T-helper 17 cell (primary cell): Measurements from ENCODE around the gene CFAP74. TPM values are rescaled to one million over a fixed set of nuclear protein-coding genes. Genes with fewer than 3 reads are reported as not detected.

Experiments used
- ATAC-seq: fragments of 150-1000 bp; cut with Tn5 transposase; 2 replicates; pipeline ENCODE4 v1.10.0; 2021; ENCODE audit warnings: mild to moderate bottlenecking, moderate library complexity
- DNase-seq, 3 donors: peaks; one replicate each; pipeline versions ENCODE4 v3.0.0 to v3.0.0-alpha.2; 2020 to 2021
- H3K9me3 ChIP-seq: one replicate; pipeline ENCODE4 v1.7.0; 2013; ENCODE audit warnings: low read length, mild to moderate bottlenecking; ENCODE audit not compliant: control insufficient read depth, poor library complexity, severe bottlenecking
- H3K27ac Mint-ChIP-seq: one replicate; pipeline ENCODE4 v1.8.0; 2022; ENCODE audit warnings: mild to moderate bottlenecking, moderate library complexity, mixed read lengths
- H3K27me3 Mint-ChIP-seq: one replicate; pipeline ENCODE4 v1.8.0; 2022; ENCODE audit warnings: mixed read lengths
- H3K36me3 Mint-ChIP-seq: one replicate; pipeline ENCODE4 v1.8.0; 2022; ENCODE audit warnings: low read depth, mixed read lengths
- H3K4me1 Mint-ChIP-seq: one replicate; pipeline ENCODE4 v1.8.0; 2022; ENCODE audit warnings: mild to moderate bottlenecking, mixed read lengths
- H3K4me3 Mint-ChIP-seq: one replicate; pipeline ENCODE4 v1.8.0; 2022; ENCODE audit warnings: mild to moderate bottlenecking, moderate library complexity, mixed read lengths
- total RNA-seq, 4 donors: library from RNA in 2 of 4; stranded (reverse) in 2 of 4; gene quantifications; one replicate each; pipeline ENCODE4 v1.2.3 and lab custom pipeline; 2022 to 2026

CFAP74 gene
- total RNA-seq, 2 donors from 2014 or later = not detected

DNA sequence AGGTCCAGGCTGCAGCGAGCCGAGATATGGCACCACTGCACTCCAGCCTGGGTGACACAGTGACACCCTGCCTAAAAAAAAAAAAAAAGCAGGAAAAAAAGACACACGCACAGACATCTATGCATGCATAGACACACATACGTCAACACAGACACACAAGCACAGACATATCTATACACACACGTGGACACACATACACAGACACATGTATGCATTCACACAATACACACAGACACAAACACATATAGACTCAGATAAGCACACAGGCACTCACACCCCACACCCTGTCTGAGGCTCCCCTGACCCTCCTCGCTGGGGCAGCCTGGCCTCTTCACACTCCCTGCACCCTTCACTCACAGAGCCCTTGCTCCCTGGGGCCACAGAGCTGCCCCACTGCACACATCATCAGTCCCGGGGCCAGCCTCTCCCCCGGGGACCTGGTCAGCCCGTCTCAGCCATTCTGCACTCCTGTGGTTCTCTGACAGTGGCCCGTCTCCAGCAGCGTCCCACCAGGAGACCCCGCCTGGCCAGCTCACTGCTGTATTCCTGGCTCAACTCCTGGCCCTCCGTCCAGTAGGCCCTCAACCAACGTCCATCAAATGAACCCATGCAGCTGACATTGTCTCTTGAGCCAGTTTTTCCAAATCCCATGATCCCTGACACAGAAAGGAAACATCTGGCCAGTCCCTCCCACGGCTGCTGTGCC lies 42.0 kb upstream of the CFAP74 start:
- H3K36me3 Mint-ChIP-seq = peaks cover 2% of the 10 kb centered on the region
- DNase-seq (no peak), ATAC-seq (no peak)
- H3K4me1 Mint-ChIP-seq = peaks cover 25% of the 10 kb centered on the region
- no peaks in the 10 kb centered on the region for H3K9me3 ChIP-seq
- peak overlapping the region; percentile 9 for H3K27ac Mint-ChIP-seq
- peaks cover 6% of the 10 kb centered on the region for H3K27me3 Mint-ChIP-seq
- peak overlapping the region; percentile 68 for H3K4me3 Mint-ChIP-seq

DNA sequence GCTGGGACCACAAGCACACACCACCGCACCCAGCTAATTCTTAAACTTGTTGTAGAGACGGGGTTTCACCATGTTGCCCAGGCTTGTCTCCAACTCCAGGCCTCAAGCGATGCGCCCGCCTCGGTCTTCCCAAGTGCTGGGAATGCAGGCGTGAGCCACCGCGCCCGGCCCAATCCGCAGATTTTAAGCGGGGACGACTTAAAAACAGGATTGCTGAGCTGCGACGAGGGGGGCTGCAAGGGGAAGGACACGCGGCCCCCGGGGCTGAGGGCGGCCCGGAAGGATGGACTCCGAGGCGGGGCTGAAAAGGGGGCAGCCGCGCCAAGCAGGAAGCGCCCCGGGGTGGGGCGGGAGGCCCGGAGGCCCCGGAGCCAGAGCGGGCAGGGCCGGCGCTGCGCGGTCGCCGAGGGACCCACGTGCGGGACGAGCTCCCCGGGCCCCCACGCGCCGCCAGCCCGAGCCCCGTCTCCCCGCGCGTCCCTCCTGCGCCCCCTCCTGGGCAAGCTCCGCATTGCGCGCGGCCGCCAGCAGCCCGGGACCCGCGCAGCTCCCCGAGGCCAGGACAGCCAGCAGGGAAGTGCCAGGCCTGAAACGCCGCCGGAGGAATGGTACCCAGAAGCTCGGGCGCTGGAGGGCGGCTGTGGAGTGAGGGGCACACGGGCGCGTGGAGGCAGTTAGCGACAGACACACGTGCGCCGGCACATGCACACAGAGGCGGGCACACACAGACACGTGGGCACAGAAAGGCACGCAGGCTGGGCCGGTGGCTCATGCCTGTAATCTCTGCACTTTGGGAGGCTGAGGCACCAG lies 41.1 kb upstream of the CFAP74 start:
- Mint-ChIP-seq H3K4me1 (peaks cover 25% of the 10 kb centered on the region), H3K4me3 (peak overlapping the region; percentile 68), H3K27ac (no peak overlapping the region), H3K36me3 (peaks cover 2% of the 10 kb centered on the region), H3K27me3 (peaks cover 6% of the 10 kb centered on the region)
- ATAC-seq = peak; percentile 92
- peak; percentile 80 to 87 (median 87) for DNase-seq
- no peaks in the 10 kb centered on the region for H3K9me3 ChIP-seq

DNA sequence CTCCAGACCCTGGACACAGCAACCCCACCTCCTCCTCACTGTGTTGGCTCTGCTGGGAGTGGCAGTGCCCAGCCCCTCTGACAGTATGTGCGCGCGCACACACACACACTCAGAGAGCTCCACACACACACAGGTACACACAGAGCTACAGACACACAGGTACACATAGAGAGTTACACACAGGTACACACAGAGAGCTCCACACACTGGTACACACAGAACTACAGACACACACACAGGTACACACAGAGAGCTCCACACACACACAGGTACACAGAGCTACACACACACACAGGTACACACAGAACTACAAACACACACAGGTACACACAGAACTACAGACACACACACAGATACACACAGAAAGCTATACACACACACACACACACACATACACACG lies 40.3 kb upstream of the CFAP74 start:
- no peaks in the 10 kb centered on the region for H3K9me3 ChIP-seq
- Mint-ChIP-seq H3K4me1 (peaks cover 20% of the 10 kb centered on the region), H3K36me3 (peaks cover 2% of the 10 kb centered on the region), H3K27me3 (peaks cover 6% of the 10 kb centered on the region), H3K4me3 (peak overlapping the region; percentile 81), H3K27ac (no peak overlapping the region)
- DNase-seq (no peak), ATAC-seq (no peak)

DNA sequence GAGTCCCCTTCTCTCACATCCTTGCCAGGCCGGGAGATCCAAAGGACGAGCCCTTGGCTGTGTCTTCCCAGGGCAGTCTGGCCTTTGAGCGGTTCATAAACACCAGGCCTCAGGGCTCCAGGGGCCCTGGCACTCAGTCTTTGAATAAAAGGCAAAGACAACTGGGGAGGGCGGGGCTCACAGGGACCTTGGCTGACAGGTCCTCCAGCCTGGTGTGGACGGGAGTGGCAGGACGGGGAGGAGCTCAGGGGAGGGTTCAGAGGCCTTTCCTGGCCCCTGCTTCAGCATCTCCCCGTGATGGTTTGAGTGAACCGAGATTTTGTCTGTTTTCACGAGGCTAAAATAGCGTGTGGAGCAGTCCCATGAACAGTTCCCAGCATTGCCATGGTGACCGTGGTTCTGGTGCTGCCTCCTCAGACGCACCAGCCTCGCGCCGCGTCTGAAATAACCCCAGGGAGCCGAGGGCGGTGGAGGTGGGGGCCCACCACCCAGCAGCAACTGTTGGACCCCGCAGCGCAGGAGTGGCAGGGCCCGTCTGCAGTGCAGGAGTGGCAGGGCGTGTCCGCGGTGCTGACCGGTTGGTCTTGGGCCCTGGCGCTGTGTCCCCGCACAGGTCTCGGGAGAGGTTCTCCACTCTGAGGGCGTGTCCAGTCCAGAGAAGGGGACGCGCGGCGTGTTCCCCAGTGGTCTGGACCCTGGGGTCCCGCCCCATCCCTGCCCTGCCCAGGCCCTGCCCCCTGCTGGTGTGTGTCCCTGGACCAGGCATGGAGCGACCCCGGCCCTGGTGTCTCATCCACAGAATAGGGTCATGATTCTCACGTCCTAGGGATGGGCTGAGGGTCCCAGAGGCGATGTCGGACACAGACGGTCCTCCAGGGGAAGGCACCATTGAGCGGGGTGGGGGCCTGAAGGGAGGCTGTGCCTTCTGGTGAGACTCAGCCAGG lies 39.5 kb upstream of the CFAP74 start:
- Mint-ChIP-seq H3K4me3 (no peak overlapping the region), H3K36me3 (peaks cover 2% of the 10 kb centered on the region), H3K27me3 (peaks cover under 1% of the 10 kb centered on the region), H3K27ac (no peak overlapping the region), H3K4me1 (peaks cover 14% of the 10 kb centered on the region)
- ATAC-seq (no peak), DNase-seq (no peak)
- no peaks in the 10 kb centered on the region for H3K9me3 ChIP-seq

DNA sequence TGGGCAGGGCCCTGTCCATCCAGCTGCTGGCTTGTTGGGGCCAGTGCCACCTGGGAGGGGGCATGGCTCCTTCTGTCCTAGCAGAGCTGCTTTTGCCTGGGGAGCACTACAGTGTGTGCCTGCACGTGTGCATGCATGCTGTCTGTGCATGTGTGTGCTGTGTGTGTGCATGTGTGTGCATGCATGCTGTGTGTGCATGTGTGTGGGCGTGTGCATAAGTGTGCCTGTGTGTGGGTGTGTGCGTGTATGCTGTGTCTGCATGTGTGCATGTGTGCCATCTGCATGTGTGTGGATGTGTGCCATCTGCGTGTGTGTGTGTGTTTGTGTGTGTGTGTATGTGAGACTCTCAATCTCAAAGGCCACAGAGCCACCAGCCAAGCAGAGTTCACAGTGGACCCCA lies 38.3 kb upstream of the CFAP74 start:
- Mint-ChIP-seq H3K27me3 (no peaks in the 10 kb centered on the region), H3K4me3 (no peak overlapping the region), H3K27ac (no peak overlapping the region), H3K4me1 (peaks cover 14% of the 10 kb centered on the region), H3K36me3 (peaks cover 2% of the 10 kb centered on the region)
- no peak for ATAC-seq
- no peaks in the 10 kb centered on the region for H3K9me3 ChIP-seq
- DNase-seq = no peak

DNA sequence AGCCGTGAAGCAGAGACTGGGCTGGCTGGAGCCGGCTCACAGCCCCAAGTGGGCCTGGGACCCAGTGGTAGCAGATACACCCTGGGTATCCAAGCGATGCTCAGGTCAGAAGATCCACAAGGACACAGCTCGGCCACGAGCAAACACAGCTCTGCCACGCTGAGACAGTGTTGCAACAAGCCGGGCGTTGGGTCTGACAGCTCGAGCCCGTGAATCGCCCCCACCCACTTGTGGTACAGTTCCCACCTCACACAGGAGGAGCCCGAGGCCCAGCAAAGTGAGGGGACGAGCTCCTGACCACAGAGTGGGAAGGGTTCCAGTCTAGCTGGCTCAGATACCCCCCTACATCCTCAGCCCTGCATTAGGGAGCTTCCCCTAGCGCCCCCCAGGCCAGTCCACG lies 37.7 kb upstream of the CFAP74 start:
- Mint-ChIP-seq H3K27ac (no peak overlapping the region), H3K4me1 (peaks cover 12% of the 10 kb centered on the region), H3K27me3 (no peaks in the 10 kb centered on the region), H3K4me3 (no peak overlapping the region), H3K36me3 (peaks cover 2% of the 10 kb centered on the region)
- DNase-seq (no peak), ATAC-seq (no peak)
- no peaks in the 10 kb centered on the region for H3K9me3 ChIP-seq

DNA sequence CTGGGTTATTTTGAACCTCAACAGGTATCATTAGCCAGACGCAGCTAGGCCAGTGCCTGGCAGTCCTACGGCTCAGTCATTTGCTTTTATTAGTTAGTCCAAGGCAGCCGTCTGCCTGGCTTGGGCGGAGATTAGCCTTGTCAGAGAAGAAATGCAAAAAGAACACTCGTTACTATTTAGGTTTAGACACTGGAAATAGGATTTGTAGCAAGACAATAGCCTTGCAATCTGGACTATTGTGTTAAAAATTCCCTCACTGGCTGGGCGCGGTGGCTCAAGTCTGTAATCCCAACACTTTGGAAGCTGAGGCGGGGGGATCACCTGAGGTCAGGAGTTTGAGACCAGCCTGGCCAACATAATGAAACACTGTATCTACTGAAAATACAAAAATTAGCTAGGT lies 35.7 kb upstream of the CFAP74 start:
- no peak overlapping the region for H3K27ac Mint-ChIP-seq

DNA sequence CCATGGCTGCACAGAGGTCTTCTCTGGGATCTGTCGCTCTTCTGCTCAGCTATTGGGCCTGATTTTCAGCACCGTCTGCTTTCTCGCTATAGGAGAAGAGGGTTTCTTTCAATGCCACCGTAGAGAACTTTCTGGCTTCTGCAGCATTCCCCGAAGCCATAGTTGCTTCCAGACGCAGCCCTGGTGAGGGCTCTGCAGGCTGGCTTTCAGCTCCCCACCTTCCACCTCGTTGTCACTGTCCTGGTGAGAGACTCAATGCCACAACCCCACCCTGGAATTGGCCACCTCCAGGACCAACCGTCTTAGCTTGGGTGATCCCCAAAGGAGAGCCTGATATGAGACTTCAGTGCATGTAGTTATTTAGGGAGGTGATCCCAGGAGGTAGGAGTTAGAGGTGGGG lies 34.6 kb upstream of the CFAP74 start:
- no peak overlapping the region for H3K27ac Mint-ChIP-seq
- peaks cover 4% of the 10 kb centered on the region for H3K27me3 Mint-ChIP-seq
- DNase-seq = no peak
- H3K36me3 Mint-ChIP-seq = no peaks in the 10 kb centered on the region
- no peaks in the 10 kb centered on the region for H3K4me1 Mint-ChIP-seq
- H3K9me3 ChIP-seq = no peaks in the 10 kb centered on the region
- H3K4me3 Mint-ChIP-seq = peak overlapping the region; percentile 33
- no peak for ATAC-seq

More for the DNA sequence above, 35.7 kb upstream of the CFAP74 start:
- DNase-seq = no peak
- ATAC-seq = no peak
- H3K9me3 ChIP-seq = no peaks in the 10 kb centered on the region
- no peak overlapping the region for H3K4me3 Mint-ChIP-seq
- peaks cover 2% of the 10 kb centered on the region for H3K36me3 Mint-ChIP-seq
- peaks cover 4% of the 10 kb centered on the region for H3K4me1 Mint-ChIP-seq
- peaks cover 2% of the 10 kb centered on the region for H3K27me3 Mint-ChIP-seq

DNA sequence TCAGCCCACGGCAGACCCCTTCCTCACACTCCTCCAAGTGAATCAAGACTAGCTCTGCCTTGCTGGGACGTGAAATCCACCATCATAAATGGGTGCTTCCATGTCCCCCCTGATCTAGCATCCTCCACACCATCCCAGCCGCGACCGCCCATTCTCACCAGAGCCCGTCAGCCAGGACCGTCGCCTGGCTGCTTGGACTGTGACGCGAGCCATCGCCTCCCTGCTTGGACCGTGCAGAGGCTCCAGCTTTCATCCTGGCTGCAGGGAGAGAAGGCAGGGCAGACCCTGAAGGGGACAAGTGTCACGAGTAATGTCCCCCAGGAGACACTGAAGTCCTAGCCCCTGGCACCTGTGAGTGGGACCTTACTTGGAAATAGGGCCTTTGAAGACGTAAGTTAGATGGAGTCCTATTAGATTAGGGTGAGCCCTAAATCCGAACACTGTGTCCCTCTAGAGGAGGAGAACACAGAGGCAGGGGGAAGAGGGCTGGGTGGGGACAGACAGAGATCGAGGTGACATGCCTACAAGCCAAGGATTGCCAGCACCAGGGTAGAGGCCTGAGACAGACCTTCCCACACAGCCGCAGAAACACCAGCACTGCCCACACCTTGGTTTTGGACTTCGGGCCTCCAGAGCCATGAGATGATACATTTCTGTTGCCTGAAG lies 33.9 kb upstream of the CFAP74 start:
- H3K27me3 Mint-ChIP-seq = peaks cover 4% of the 10 kb centered on the region
- ATAC-seq (no peak), DNase-seq (no peak)
- H3K9me3 ChIP-seq = no peaks in the 10 kb centered on the region
- H3K4me1 Mint-ChIP-seq = no peaks in the 10 kb centered on the region
- H3K36me3 Mint-ChIP-seq = no peaks in the 10 kb centered on the region
- H3K27ac Mint-ChIP-seq = no peak overlapping the region
- H3K4me3 Mint-ChIP-seq = no peak overlapping the region

DNA sequence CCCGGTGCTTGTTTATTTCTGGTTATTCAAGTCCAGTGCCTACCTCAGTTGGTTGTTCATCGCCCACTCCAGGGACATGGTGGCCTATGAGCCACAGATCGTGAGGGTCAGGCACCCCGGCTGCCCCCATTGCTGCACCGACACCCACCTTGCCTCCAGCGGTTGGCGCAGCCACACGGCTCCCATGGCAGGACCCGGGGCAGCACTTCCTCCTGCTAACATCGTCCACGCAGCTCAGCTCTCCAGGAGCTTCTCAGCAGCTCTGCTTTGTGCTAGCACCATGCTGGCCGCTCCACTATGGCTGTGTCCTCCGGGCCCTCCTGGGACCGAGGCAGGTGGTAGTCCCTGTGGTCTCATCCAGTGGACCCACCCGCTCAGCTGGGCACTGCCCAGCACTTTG lies 32.7 kb upstream of the CFAP74 start:
- Mint-ChIP-seq H3K27ac (no peak overlapping the region), H3K27me3 (peaks cover 4% of the 10 kb centered on the region), H3K4me3 (no peak overlapping the region), H3K4me1 (no peaks in the 10 kb centered on the region), H3K36me3 (no peaks in the 10 kb centered on the region)
- no peaks in the 10 kb centered on the region for H3K9me3 ChIP-seq
- ATAC-seq (no peak), DNase-seq (no peak)

DNA sequence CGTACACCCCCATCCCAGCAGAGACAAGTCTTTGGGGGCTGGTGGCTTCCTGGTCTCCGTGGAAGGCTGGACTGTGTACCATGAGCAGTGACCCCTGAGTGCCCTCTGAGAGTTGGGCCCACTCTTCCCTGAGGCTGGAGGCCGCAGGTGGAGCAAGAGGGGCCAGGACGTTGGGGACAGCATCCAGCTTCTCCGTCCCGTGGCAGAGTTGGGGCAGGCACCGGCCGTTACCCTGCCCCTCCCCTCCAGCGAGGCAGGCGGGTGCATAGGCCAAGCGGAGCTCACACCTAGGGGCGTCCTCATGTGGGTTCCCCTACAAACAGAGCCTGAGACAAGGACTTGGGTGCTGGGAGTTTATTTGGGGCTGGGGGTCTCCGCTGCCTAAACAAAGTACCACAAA lies 29.6 kb upstream of the CFAP74 start:
- H3K4me1 Mint-ChIP-seq = no peaks in the 10 kb centered on the region
- no peak overlapping the region for H3K27ac Mint-ChIP-seq
- no peak overlapping the region for H3K4me3 Mint-ChIP-seq
- peaks cover 4% of the 10 kb centered on the region for H3K27me3 Mint-ChIP-seq
- H3K9me3 ChIP-seq = no peaks in the 10 kb centered on the region
- no peaks in the 10 kb centered on the region for H3K36me3 Mint-ChIP-seq
- DNase-seq = no peak
- ATAC-seq = no peak

DNA sequence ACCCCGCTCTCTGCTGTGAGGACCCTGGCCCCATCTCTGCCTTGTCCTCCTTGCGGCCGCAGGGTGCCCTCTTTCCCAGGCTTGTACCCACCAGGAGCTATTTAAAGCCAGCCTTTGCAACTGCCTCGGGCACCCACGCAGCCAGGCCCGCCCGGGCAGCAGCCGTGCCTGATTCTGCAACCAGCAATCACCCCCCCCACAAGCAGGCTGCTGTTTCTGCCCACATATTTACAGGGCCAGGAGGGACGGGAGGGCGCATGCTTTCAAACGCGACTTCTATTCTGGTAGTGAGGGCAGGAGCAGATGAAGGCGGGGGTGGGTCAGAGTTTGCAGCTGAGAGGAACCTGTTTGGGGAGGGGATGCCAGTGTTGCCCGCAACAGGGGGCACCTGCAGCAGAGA lies 29.2 kb upstream of the CFAP74 start:
- no peak for DNase-seq
- Mint-ChIP-seq H3K27me3 (peaks cover 4% of the 10 kb centered on the region), H3K36me3 (no peaks in the 10 kb centered on the region), H3K4me3 (no peak overlapping the region), H3K4me1 (no peaks in the 10 kb centered on the region), H3K27ac (no peak overlapping the region)
- H3K9me3 ChIP-seq = no peaks in the 10 kb centered on the region
- no peak for ATAC-seq
